SU-DHL-6 (cell line): ENCODE measurements around the gene MR1.

Experiments used
- H2AFZ ChIP-seq: fragments of 200-600 bp; sonication (generic); 2 replicates; pipeline ENCODE4 v1.6.1; 2014; ENCODE audit warnings: low read depth, mild to moderate bottlenecking, moderate library complexity, mixed read lengths, antibody characterized with exemption, low read length; ENCODE audit not compliant: severe bottlenecking
- H3F3A ChIP-seq: fragments of 200-600 bp; shearing (Covaris generic); 2 replicates; pipeline ENCODE4 v1.6.0; 2016; ENCODE audit warnings: antibody characterized with exemption, mild to moderate bottlenecking; ENCODE audit not compliant: insufficient read depth
- H3K27ac ChIP-seq: fragments of 200-600 bp; sonication (generic); 2 replicates; pipeline ENCODE4 v1.5.1; 2016; ENCODE audit warnings: low read depth, mild to moderate bottlenecking, low read length, moderate library complexity, mixed read lengths
- H3K27me3 ChIP-seq: fragments of 200-600 bp; sonication (generic), shearing (Covaris generic); 2 replicates; pipeline ENCODE4 v1.6.0; 2014; ENCODE audit warnings: mild to moderate bottlenecking, low read length
- H3K36me3 ChIP-seq: fragments of 200-600 bp; sonication (generic); 2 replicates; pipeline ENCODE4 v1.6.1; 2014; ENCODE audit warnings: mild to moderate bottlenecking, low read length, mixed read lengths
- H3K4me2 ChIP-seq: fragments of 300-600, 200-600 bp; shearing (Covaris generic), sonication (generic); 2 replicates; pipeline ENCODE4 v1.6.0; 2014; ENCODE audit warnings: low read length, low read depth, mild to moderate bottlenecking; ENCODE audit not compliant: poor library complexity, severe bottlenecking
- H3K4me3 ChIP-seq: fragments of 200-600 bp; sonication (generic); 2 replicates; pipeline ENCODE4 v1.5.1; 2014; ENCODE audit warnings: antibody characterized with exemption, low read length, mild to moderate bottlenecking, mixed read lengths; ENCODE audit not compliant: insufficient read depth, poor library complexity, severe bottlenecking
- H3K79me2 ChIP-seq: fragments of 200-600 bp; sonication (generic); 2 replicates; pipeline ENCODE4 v1.6.1; 2014; ENCODE audit warnings: mild to moderate bottlenecking, low read length, moderate library complexity; ENCODE audit not compliant: insufficient read depth
- H3K9ac ChIP-seq: fragments of 200-600 bp; sonication (generic); 2 replicates; pipeline ENCODE4 v1.7.0; 2014; ENCODE audit warnings: mild to moderate bottlenecking, low read length
- H3K9me2 ChIP-seq: fragments of 200-600 bp; sonication (generic); replicated peaks from 2 replicates; pipeline ENCODE4 v1.6.1; 2014; ENCODE audit warnings: low read length; ENCODE audit not compliant: insufficient read depth
- H3K9me3 ChIP-seq: fragments of 200-600 bp; sonication (generic); 2 replicates; pipeline ENCODE4 v1.6.1; 2014; ENCODE audit warnings: low read length, mixed read lengths; ENCODE audit not compliant: insufficient read depth
- H4K20me1 ChIP-seq: fragments of 200-600 bp; sonication (generic); 2 replicates; pipeline ENCODE4 v1.6.1; 2014; ENCODE audit warnings: low read depth, mild to moderate bottlenecking, antibody characterized with exemption, low read length, moderate library complexity, mixed read lengths
- CTCF ChIP-seq: fragments of 200-600 bp; sonication (generic); IDR thresholded peaks from one replicate; pipeline ENCODE4 v1.5.1; 2017; ENCODE audit warnings: antibody characterized with exemption, mild to moderate bottlenecking, low read length, moderate library complexity; ENCODE audit not compliant: insufficient read depth, poor library complexity, severe bottlenecking
- EZH2phosphoT487 ChIP-seq: fragments of 200-600 bp; sonication (generic), shearing (Covaris generic); conservative IDR thresholded peaks from 2 replicates; pipeline ENCODE4 v1.6.1; 2018; ENCODE audit warnings: mild to moderate bottlenecking, antibody characterized with exemption, low read length, moderate library complexity, mixed read lengths

The MR1 gene

GRCh38 chr1:181064702-181065101 lies 30.9 kb downstream of the MR1 start:
- no peaks in the 10 kb centered on the region for H4K20me1 ChIP-seq
- H3K79me2 ChIP-seq, result no peaks in the 10 kb centered on the region
- no peaks in the 10 kb centered on the region for H3K27me3 ChIP-seq
- H2AFZ ChIP-seq, result no peak overlapping the region
- no peaks in the 10 kb centered on the region for H3K9me2 ChIP-seq
- peaks cover 6% of the 10 kb centered on the region; the same call in 1 of the 2 replicates for H3F3A ChIP-seq
- H3K4me3 ChIP-seq, result no peak overlapping the region
- no peak overlapping the region for H3K27ac ChIP-seq
- H3K9me3 ChIP-seq, result no peaks in the 10 kb centered on the region
- no peak overlapping the region for H3K9ac ChIP-seq
- H3K36me3 ChIP-seq, result no peaks in the 10 kb centered on the region
- no peak overlapping the region for H3K4me2 ChIP-seq
- TF ChIP-seq CTCF (no peak), EZH2phosphoT487 (no peak)

GRCh38 chr1:181073638-181074037 lies 39.9 kb downstream of the MR1 start:
- H3K9me3 ChIP-seq, result no peaks in the 10 kb centered on the region
- H4K20me1 ChIP-seq, result no peaks in the 10 kb centered on the region
- no peak overlapping the region for H3K4me2 ChIP-seq
- no peak overlapping the region for H3K9ac ChIP-seq
- H2AFZ ChIP-seq, result no peak overlapping the region
- H3K4me3 ChIP-seq, result no peak overlapping the region
- no peaks in the 10 kb centered on the region for H3K79me2 ChIP-seq
- TF ChIP-seq EZH2phosphoT487 (no peak), CTCF (no peak)
- H3K27ac ChIP-seq, result no peak overlapping the region
- no peaks in the 10 kb centered on the region for H3K27me3 ChIP-seq
- H3K9me2 ChIP-seq, result no peaks in the 10 kb centered on the region
- H3F3A ChIP-seq, result no peaks in the 10 kb centered on the region
- H3K36me3 ChIP-seq, result no peaks in the 10 kb centered on the region

GRCh38 chr1:181075766-181076350 lies 42.1 kb downstream of the MR1 start:
- Histone ChIP-seq H3K9me2 (no peaks in the 10 kb centered on the region), H3K4me2 (no peak overlapping the region), H3K9ac (no peak overlapping the region), H3K9me3 (no peaks in the 10 kb centered on the region), H4K20me1 (no peaks in the 10 kb centered on the region), H3K79me2 (no peaks in the 10 kb centered on the region), H3K36me3 (no peaks in the 10 kb centered on the region), H2AFZ (no peak overlapping the region), H3K27ac (no peak overlapping the region), H3F3A (no peaks in the 10 kb centered on the region), H3K27me3 (no peaks in the 10 kb centered on the region), H3K4me3 (no peak overlapping the region)
- TF ChIP-seq CTCF (no peak), EZH2phosphoT487 (no peak)
